ENCODE measurements around the gene AGPAT3. TPM values are rescaled to one million over a fixed set of nuclear protein-coding genes. Genes with fewer than 3 reads are reported as not detected.
A peak's percentile ranks its signal among the peaks of the same experiment; 100 is the strongest.

AGPAT3 gene
- total RNA-seq, 1 experiment from 2014 or later = 43.3 TPM

DNA sequence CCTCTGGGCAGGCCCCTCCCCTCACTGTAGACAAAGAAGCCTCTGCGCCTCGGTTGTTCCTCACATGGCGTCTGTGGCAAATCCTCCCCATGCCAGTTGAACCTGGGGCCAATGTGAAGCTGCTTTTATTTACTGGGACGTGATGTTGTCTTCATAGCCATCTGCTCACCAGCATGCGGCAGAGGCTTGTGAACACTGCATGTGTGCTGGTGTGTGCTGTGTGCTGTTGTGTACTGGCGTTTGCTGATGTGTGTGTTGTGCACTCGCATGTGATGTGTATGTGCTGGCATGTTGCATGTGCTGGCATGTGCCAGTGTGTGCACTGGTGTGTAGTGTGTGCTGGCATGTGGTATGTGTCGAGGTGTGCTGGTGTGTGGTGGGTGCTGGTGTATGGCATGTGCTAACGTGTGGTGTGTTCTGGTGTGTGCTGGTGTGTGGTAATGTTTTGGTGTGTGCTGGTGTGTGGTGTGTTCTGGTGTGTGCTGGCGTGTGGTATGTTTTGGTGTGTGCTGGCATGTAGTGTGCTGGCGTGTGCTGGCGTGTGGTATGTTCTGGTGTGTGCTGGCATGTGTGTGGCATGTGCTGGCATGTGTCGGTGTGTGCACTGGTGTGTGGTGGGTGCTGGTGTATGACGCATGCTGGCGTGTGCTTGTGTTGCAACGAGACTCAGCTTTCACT, 109.9 kb downstream of the AGPAT3 start:
- DNase-seq (ENCODE audit: low read depth) = no peak

DNA sequence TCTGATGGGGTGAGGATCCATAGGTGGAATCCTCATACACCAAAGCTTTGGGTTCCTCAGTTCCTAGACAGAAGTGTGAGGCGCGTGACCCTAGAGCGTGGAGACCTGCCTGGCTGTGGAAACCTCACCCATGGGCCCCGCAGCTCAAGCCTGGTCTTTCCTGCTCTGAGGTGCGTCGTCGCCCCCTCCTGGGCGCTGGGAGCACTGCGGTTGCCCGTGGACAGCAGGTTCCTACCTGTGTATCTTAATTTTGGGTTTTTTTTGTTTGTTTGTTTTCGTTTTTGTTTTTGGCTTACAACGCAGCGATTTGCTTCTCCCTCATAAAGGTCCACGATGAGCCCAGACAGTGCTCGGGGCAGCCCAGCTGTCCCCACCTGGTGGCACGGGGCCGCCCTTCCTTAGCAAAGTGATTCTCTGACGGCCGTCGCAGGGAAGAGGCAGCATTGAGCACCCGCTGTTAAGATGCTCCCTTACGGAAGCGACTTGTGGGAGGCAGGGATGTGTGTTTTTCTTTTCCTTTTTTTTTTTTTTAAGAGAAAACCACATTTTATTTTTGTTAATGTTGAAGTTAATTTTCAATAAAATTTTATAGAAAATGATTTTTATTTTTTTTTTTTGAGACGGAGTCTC, 110.6 kb downstream of the AGPAT3 start:
- peak; percentile 70 for DNase-seq (ENCODE audit: low read depth)

DNA sequence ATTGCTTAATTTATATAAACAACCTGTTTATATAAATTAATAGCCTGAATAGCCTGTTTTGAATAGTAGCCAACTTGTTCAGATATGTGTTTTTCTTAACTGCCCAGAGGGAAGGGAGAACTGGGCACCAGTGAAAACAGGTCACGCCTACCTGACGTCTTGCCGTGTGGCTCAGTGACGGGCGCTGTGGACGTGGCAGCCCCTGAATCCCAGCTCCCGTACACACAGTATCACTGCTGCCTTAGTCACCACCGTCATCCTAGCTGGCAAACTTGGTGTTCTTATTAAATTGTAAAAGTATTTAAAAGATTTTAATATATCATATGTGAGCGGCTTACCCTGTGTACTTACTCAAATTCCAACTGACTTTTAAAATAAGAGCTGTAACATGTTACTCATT, 111.6 kb downstream of the AGPAT3 start:
- DNase-seq (ENCODE audit: low read depth) = no peak

DNA sequence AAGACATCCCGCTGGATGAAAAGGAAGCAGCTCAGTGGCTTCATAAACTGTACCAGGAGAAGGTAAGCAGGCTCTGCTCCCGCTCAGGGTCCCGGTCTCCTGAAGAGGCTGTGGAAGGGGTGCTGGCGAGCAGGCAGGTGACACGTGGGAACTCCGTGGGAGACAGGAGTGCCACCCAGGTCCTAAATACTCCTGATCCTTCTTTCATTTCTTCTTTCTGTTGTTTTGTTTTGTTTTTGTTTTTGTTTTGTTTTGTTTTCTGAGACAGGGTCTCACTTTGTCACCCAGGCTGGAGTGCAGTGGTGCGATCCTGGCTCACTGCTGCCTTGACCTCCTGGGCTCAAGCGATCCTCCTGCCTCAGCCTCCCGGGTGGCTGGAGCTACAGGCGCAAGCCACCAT, 113.0 kb downstream of the AGPAT3 start:
- no peak for DNase-seq (ENCODE audit: low read depth)

DNA sequence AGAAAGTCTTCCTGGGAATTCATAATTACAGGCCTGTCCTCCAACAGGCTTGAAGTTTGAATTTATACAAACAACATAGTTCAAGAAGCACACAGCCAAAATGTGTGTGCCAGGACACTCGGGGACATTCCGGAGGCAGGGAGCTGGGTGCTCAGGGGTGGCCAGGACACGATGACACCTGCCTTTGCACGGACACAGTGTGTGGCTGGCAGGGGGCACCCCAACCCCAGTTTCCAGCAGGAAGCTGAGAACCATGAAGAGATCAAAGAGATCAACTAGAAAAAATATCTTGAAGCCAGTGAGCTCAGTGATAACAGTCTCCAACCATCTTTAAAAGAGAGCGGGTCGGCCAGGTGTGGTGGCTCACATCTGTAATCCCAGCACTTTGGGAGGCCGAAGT, 114.6 kb downstream of the AGPAT3 start:
- no peak for DNase-seq (ENCODE audit: low read depth)

DNA sequence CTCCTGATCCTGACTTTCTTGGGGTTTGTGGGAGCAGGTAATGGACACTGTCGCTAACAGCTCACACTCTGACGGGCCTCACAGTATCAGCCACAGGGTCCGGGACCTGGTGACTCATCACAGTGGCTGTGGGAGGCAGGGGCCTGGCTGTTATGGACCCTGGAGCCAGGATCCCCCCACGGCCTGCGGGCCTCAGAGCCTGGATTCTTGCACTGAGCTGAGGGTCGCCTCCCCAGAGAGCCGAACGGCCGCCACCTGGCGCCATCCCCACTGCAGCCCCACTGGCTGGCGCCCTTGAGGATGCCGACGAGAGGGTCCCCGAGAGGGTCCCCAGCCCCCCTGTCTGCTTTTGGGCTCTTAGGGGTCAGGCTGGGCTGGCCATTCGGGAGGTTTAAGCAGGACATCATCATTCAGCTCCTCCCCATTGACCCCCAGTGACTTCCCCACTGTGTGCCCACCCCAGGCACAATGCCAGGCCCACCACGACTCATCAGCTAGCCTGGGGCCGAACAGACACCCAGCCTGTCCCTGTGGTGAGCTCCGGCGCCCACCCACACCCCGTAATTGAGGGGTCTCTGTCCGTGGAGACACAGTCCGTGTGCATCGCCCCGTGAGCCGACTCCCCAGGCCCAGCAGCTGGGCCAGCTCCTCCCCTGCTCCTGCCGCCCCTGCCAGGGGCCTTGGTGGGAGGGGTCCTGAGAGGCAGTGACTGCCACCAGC, 116.3 kb downstream of the AGPAT3 start:
- DNase-seq (ENCODE audit: low read depth) = no peak

DNA sequence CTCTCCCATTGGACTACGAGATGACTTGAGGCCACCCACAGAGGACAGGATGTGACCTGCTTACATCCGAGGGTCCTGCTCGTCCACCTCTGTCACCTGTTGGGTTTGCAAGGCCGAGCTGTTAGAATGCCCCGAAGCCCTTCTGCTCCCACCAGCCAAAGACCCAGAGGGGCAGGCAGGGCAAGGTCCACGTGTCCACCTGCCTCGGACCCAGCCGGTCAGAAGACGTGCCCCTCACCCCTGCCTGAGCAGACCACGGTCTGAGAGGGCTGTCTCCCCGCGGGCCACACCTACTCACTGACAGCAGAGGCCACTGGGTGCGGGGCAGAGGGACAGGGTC, 116.8 kb downstream of the AGPAT3 start:
- DNase-seq (ENCODE audit: low read depth) = no peak

DNA sequence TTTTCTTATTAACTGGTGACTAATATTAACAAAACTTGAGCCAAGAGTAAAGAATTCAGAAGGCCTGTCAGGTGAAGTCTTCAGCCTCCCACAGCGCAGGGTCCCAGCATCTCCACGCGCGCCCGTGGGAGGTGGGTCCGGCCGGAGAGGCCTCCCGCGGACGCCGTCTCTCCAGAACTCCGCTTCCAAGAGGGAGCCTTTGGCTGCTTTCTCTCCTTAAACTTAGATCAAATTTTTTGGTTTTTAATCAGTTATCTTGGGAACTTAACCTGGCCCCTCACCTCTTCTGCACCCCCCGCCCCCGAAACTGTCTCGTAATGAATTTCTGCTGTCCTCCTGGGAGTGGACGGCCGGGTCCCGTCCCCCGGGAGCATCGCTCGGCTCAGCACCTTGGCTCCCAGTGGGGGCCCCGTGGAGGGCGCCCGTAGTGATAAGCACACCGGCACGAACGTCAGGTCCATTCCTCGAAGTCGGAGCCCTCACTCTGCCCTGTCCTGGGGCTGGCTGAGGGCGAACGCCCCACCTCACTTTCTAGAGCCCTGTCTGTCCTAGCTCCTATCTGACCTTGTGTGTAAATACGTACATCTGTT, 117.6 kb downstream of the AGPAT3 start:
- no peak for DNase-seq (ENCODE audit: low read depth)

DNA sequence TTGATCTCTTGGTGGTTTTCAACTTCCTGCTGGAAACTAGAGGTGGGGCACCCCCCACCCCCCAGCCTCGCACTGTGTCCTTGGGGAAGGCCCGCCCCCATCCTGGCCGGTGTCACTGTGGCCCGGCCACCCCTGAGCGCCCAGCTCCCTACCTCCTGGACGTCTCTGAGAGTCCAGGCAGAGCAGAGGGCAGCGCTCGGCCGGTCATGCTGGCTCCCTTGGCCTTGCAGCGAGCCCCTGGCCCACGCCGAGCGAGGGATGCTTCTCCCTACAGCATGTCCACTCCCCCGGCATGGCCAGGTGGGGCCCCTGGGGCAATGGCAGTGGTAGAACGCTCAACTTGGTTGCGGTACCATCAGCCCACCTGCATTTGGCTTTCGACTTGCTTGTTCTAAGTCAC, 118.4 kb downstream of the AGPAT3 start:
- DNase-seq (ENCODE audit: low read depth) = no peak

DNA sequence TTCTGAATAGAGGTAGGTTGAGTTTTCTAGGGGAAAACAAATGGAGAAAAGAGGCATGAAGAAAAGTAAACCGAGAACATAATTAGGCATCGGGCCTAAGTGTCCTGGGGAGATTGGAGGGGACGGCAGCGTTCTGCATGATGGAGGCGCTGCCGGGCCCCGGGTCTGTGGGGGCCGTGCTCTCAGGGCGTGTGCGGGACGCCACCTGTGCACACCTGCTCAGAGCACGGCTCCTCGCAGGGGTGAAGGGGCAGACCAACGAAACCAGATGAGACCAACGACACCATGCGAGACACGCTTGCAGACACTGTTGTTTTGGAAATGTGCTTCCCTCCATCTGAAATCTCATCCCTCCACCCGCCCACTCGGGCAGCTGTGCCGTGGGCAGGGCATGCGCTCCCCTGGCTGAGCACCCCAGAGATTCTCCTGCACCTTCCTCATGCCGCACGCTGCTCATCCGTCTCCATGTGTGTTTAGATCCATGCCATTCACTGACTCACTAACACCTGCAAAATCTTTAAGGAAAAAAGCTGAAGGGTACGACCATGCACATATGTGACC, 118.9 kb downstream of the AGPAT3 start:
- no peak for DNase-seq (ENCODE audit: low read depth)

DNA sequence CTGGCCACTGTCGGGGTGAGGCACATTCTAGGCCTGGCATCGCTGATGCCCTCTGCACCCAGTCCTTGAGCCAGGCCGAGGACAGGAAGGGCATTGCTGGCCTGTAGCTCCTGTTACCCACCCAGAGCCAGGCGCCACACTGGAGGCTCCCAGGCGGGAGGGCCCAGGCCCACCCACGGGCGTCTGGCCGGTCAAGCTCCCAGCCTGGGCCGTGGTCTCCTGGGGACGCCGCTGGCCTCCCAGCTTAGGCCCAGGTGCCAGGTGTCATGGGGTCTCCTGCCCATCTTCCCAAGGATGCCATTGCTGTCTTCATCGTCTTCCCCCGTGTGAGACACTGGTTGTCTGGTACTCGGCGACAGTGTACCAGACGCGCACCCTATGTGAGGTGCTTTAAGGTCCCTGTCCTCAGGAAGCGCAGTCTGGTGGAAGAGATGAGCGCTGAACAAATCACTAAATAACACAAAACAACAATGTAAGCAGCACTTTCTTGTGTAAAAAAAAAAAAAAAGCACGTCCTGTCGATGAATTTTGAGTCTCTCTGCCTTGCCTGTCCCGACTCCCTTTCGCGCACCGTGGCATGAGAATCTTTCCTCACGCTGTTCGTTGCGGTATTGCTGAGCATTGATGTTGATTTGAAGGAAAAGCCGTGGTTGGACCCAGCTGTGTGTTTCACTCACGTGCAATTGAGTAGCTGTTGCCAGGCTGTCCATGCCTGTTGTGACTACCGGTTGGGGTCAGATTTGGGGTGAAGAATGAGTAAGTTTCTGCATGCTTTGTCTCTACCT, 120.1 kb downstream of the AGPAT3 start:
- DNase-seq (ENCODE audit: low read depth) = no peak

DNA sequence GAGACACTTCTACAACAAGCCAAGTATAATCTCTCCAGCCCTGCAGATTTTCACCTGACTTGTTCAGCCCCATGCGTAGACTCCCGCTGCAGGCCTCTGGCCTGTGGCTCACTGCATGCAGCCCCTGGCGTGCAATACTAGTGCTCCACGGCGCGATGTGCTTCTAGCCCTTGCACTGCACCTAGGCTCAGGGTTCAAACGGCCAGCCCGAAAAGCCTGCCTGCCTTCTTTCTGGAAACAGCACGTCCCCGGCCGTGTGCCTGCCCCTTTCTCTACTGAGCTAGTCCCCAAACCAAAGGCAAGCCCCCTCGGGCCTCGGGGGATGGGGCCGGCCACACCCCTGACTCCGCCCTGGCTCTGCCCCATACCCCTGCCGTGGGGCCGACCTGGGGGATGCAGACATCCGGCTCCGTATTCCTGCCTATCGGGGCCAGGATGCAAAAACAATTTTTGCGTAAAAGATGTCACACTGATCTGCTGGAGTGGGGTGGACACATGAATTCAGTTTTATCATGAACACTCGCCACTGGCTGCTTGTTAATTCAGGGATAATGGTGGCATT, 120.7 kb downstream of the AGPAT3 start:
- no peak for DNase-seq (ENCODE audit: low read depth)

DNA sequence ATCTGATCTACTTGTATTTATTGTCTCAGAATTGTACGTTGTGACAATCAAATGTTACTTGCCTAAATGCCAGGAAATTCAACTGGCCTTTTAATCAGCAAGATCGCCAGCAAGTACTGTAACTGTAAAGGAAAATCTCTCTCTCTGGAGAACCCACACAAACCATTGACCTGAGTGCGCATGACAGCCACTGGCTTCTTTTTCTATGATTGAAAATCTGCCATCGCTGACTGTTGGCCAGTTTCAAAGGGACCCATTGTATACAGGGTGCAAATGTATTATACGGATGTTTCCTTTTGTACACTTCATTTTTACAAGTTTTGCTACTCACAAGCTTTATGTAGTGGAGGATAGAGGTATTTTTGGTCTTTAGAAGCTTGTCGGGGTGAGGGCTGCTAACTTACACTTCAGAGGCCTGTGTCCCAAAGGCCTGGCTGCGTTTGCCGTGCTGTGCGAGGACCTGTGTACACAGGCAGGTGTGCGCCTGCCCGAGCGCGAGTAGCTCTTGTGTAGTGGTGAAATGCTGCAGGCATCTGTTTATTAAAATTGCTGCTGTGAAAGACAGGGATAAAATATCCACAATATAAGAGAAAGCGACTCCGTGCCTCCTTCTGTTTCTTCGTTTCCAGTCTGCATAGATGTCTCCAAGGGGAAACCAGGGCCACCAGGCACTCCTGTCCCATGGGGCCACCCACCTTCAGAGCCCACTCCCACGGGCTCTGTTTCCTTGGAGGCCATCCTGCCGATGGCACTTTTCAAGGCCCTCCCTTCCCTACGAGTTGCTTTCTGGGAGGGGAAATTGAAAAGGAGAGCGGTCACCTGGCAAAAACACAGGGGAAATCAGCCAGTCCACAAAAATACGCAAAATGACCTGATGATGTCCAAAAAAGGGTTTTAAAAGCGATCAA, 121.8 kb downstream of the AGPAT3 start:
- DNase-seq (ENCODE audit: low read depth) = no peak

DNA sequence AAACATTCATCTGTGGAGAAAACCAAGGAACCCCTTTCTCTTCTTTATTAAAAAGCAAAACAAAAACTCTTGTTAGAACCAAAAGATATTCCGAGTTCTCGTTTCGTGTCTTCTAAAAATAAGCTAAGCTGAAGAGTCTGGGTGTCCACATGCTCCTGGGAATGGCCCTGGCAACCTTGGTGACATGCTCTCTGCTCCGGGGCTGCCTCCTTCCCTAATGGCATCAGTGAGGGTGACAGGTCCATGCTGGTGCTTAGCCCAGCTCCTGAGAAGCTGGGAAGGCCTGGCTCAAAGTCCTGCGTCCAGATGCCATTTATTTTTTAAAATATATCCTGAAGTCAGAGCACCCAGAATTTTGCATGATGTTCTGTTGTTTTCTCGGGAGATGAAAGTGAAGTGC, 122.5 kb downstream of the AGPAT3 start:
- no peak for DNase-seq (ENCODE audit: low read depth)

DNA sequence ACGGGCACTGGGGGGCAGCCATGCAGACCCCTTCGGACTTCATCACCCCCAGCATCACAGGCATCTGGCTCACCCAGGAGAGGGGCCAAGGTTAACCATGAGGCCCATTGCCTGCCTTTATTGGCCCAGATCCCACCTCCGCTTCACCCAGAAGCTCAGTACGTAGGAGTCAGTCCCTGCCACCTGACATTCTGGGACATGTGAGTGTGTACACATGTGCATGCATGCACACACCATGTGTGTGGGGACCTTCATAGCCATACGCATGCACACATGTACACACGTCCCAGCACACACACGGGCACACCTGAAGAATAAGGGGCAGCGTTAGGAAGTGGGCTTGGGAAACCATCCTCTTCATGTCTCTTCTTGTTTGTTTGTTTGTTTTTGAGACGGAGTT, 123.0 kb downstream of the AGPAT3 start:
- no peak for DNase-seq (ENCODE audit: low read depth)

DNA sequence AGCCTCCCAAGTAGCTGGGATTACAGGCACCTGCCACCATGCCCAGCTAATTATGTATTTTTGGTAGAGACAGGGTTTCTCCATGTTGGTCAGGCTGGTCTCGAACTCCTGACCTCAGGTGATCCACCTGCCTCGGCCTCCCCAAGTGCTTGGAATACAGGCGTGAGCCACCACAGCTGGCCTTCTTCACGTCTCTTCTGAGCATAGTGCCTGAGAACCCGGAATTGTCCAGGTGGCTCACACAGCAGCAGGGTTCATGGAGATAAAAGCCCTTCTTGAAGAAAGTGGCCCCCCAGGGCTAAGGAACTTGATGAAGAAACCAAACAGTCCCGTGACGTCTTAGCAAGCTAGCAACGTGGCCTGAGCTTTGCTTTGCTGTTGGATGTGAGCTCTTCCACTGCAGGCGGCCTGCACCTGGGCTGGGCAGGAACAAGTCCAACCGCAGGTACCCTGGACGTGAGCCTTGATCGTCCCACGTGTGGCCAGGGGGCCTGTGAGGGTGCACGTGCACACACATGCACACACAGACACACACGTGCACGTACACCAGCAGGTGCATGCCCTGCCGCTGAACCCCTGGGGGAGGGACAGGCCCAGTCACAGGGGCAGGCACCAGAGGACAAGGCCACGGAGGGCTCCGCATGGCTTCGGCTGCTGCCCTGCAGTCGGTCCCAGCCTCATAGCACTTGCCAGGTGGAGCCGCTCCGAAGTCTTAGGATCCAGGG, 123.6 kb downstream of the AGPAT3 start:
- no peak for DNase-seq (ENCODE audit: low read depth)

DNA sequence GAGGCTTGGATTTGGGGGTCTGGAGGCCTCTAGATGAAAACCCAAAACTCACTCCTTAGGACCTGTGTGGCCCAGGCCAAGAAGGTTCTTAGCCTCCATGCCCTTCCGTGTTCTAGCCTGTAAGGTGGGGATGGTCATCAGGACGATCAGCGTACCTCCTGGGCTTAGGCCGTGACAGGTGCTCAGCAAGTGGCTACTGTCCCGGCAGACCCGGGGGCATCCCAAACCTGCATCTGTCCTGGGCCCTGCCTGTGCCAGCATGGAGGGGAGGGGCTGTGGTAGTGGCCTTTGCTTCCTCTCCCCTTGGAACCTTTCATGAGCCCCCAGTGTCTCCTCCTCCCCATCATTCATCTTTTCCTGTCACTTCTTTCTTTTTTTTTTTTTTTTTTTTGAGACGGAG, 124.4 kb downstream of the AGPAT3 start:
- DNase-seq (ENCODE audit: low read depth) = no peak

DNA sequence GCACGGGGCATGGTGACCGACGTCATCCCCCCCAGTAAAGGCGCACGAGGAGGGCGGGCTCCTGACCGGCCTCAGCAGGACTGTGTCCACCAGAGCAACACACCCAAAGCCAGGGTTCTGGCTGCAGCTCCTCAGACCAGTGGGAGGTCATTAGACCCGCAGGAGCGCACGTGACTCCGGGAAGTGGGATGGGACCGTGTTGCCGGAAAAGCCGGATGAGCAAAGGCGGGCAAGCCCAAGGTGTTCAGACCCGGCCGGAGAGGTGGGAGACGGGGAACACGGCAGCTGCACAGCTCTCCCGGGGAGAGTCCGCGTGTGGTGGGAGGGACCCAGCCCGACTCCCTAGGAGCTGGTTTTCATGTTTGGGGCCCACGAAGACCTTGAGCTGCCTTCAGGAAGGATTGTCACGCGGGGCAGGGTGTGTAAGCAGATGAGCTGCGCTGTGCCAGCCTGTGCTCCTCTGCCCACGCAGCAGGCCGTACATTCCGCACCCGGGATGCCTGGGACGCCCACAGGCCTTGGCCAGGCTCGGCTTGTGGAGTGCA, 126.5 kb downstream of the AGPAT3 start:
- DNase-seq (ENCODE audit: low read depth) = no peak

DNA sequence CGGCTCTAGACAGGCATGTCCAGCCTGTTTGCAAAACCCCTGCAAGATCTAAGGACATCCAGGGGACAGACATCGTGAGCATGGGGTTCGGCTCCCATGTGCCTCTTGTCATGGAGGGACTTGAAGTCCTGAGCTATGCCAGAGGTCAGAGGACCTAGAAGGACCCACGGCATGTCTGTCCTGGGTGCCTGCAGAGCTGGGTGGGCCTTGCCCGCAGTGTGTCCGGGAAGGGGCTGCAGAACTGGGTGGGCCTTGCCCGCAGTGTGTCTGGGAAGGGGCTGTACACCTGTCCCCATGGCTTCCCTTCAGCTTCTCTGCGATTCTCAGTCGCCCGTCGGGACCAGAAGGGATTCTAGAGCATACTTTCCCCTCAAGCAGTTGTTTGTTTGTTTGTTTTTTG, 127.1 kb downstream of the AGPAT3 start:
- no peak for DNase-seq (ENCODE audit: low read depth)

Data from Daoy (cell line).